Myometrial cell (primary cell): ENCODE data around the gene LRCH3. TPM values are rescaled to one million over a fixed set of nuclear protein-coding genes. Genes with fewer than 3 reads are reported as not detected.

Source experiments
- total RNA-seq: library from RNA; depleted of rRNA; stranded (reverse); fragments of >200 nt; gene quantifications from 2 replicates; pipeline ENCODE4 v1.2.3, GENCODE V29; 2015

The LRCH3 gene
- 15.0 and 17.9 TPM in 2 replicates for total RNA-seq

DNA sequence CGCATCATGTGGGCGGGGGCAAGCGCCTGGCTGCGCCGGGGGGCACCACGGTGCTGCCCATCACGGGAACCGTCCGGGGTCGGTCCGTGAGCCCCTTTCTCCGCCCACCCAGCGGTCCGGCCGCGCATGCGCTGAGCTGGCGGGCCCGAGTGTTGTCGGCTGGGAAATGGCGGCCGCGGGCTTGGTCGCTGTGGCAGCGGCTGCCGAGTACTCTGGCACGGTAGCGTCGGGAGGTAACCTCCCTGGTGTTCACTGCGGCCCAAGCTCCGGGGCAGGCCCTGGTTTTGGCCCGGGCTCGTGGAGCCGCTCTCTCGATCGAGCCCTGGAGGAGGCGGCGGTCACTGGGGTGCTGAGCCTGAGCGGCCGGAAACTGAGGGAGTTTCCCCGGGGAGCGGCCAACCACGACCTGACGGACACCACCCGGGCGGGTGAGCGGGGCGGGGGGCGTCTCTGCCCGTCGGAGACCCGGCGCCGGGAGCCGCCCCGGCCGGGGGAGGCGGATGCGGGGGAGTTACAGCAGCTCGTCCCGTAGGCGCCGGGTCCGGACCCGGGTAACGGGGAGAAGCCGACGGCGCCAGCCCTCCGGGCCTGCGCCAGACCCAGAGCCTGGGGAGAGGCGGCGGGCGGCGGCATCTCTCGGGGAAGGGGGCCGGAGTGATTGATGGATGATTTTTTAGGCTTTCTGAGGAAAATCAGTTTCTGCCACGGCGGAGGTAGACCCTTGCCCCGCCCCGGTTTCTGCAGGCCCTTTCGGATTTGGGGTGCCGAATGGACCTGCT lies at the start of gene LRCH3:
Gene LRCH3, plus strand, starts transcription at position 142 of the 779 bp plus-strand sequence. Its CDS starts 25 bp downstream, at position 167.

DNA sequence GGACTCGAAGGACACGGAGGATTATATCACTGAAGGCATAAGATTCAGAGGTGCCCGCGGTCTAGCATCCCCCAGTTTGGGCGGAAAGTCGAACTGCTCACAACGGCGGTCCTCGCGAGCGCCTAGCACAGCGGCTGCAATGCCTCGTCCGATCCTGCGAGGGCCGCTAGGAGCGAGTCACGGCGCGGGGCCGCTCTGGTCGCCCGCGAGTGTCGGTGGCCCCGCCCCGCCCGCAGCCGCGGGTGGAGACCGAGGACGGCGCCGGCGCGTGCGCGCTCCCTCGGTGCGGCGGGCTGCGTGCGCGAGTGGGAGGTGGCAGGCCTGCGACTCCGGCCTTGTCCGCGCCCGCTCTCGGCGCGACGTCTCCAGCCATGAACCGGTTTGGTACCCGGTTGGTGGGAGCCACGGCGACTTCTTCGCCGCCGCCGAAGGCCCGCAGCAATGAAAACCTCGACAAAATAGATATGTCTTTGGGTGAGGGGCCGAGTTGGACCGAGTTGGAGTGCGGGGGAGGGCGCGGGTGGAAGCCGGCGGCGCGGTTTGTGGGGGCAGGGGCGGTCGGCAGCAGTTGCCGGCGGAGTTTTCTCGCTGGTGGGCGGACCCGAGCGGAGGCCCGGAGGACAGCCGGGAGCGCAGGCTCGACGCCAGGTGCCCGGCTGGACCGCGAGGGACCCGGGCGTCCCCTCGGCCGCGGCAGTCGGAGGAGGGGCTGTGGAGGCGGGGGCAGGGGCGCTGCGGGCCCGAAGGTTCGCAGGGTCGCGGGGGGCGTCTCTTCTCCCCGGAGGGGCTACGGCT lies 41.3 kb upstream of the LRCH3 start, which contains the start of gene FYTTD1:
Gene FYTTD1, plus strand, starts transcription at position 283 of the 795 bp plus-strand sequence. Its CDS starts 89 bp downstream, at position 372.

Other genes starting within 250 kb of the LRCH3 start
- gene BDH1, start 235.3 kb upstream of the LRCH3 start, total RNA-seq: 3.9 and 6.1 TPM in 2 replicates
- 12.1 and 23.1 TPM in 2 replicates for gene RUBCN, start 54.4 kb upstream of the LRCH3 start, total RNA-seq
- gene FYTTD1, start 41.4 kb upstream of the LRCH3 start, total RNA-seq: 34.0 and 37.7 TPM in 2 replicates
- 669 and 958 TPM in 2 replicates for gene RPL35A, start 158.9 kb downstream of the LRCH3 start, total RNA-seq
- gene LMLN, start 169.0 kb downstream of the LRCH3 start, total RNA-seq: 4.9 and 8.7 TPM in 2 replicates